ENCODE results near the gene NUP93. TPM values are rescaled to one million over a fixed set of nuclear protein-coding genes. Genes with fewer than 3 reads are reported as not detected.

Gene NUP93
- total and polyA plus RNA-seq, 2 of the 8 experiments (the other 6 are each of a cell fraction or from before 2014, with no cell fraction given): 147 to 201 TPM

- no peak for TF ChIP-seq SP2 (IDR thresholded peaks at IDR 0.05; ENCODE audit: low read length)
- no peak for TF ChIP-seq HDAC2 (IDR thresholded peaks at IDR 0.05; ENCODE audit: borderline replicate concordance in 1 of 2, low read depth in 2 of 2, low read length in 2 of 2)
Measured at GRCh38 chr16:56776562-56776961, 46.6 kb downstream of the NUP93 start (continued).

All from H1 (cell line).